ENCODE results near the gene RHBDD2.

RHBDD2 gene

GRCh38 chr7:75916685-75917634 lies 38.1 kb downstream of the RHBDD2 start:
- no peak overlapping the region for H3K9ac ChIP-seq (ENCODE audit: low read length)
- no peaks in the 10 kb centered on the region for H3K9me3 ChIP-seq (ENCODE audit: control insufficient read depth, low read length)
- H3K4me1 ChIP-seq (ENCODE audit: control insufficient read depth, insufficient read depth, low read length), result peaks cover 30% of the 10 kb centered on the region
- H3K27me3 ChIP-seq (ENCODE audit: control insufficient read depth, insufficient read depth, low read length), result no peaks in the 10 kb centered on the region
- H3K4me3 ChIP-seq (ENCODE audit: low read length), result no peak overlapping the region
- no peaks in the 10 kb centered on the region for H3K36me3 ChIP-seq (ENCODE audit: control insufficient read depth, insufficient read depth, low read length)

GRCh38 chr7:75920431-75921161 lies 41.8 kb downstream of the RHBDD2 start:
- no peaks in the 10 kb centered on the region for H3K36me3 ChIP-seq (ENCODE audit: control insufficient read depth, insufficient read depth, low read length)
- no peak overlapping the region for H3K9ac ChIP-seq (ENCODE audit: low read length)
- no peaks in the 10 kb centered on the region for H3K9me3 ChIP-seq (ENCODE audit: control insufficient read depth, low read length)
- H3K27me3 ChIP-seq (ENCODE audit: control insufficient read depth, insufficient read depth, low read length), result no peaks in the 10 kb centered on the region
- no peak overlapping the region for H3K4me3 ChIP-seq (ENCODE audit: low read length)
- peaks cover 30% of the 10 kb centered on the region for H3K4me1 ChIP-seq (ENCODE audit: control insufficient read depth, insufficient read depth, low read length)

GRCh38 chr7:75921479-75921878 lies 42.6 kb downstream of the RHBDD2 start:
- H3K27me3 ChIP-seq (ENCODE audit: control insufficient read depth, insufficient read depth, low read length), result no peaks in the 10 kb centered on the region
- no peaks in the 10 kb centered on the region for H3K36me3 ChIP-seq (ENCODE audit: control insufficient read depth, insufficient read depth, low read length)
- H3K9me3 ChIP-seq (ENCODE audit: control insufficient read depth, low read length), result no peaks in the 10 kb centered on the region
- peaks cover 24% of the 10 kb centered on the region for H3K4me1 ChIP-seq (ENCODE audit: control insufficient read depth, insufficient read depth, low read length)
- no peak overlapping the region for H3K9ac ChIP-seq (ENCODE audit: low read length)
- no peak overlapping the region for H3K4me3 ChIP-seq (ENCODE audit: low read length)

GRCh38 chr7:75922966-75923603 lies 44.3 kb downstream of the RHBDD2 start:
- no peak overlapping the region for H3K9ac ChIP-seq (ENCODE audit: low read length)
- H3K36me3 ChIP-seq (ENCODE audit: control insufficient read depth, insufficient read depth, low read length), result no peaks in the 10 kb centered on the region
- no peaks in the 10 kb centered on the region for H3K9me3 ChIP-seq (ENCODE audit: control insufficient read depth, low read length)
- no peaks in the 10 kb centered on the region for H3K27me3 ChIP-seq (ENCODE audit: control insufficient read depth, insufficient read depth, low read length)
- H3K4me3 ChIP-seq (ENCODE audit: low read length), result no peak overlapping the region
- H3K4me1 ChIP-seq (ENCODE audit: control insufficient read depth, insufficient read depth, low read length), result peaks cover 18% of the 10 kb centered on the region

- Histone ChIP-seq H3K4me3 (ENCODE audit: low read length) (no peak overlapping the region), H3K4me1 (ENCODE audit: control insufficient read depth, insufficient read depth, low read length) (peaks cover 18% of the 10 kb centered on the region), H3K9me3 (ENCODE audit: control insufficient read depth, low read length) (no peaks in the 10 kb centered on the region), H3K36me3 (ENCODE audit: control insufficient read depth, insufficient read depth, low read length) (no peaks in the 10 kb centered on the region), H3K9ac (ENCODE audit: low read length) (no peak overlapping the region), H3K27me3 (ENCODE audit: control insufficient read depth, insufficient read depth, low read length) (no peaks in the 10 kb centered on the region)
Measured at GRCh38 chr7:75924256-75924655, 45.4 kb downstream of the RHBDD2 start.

GRCh38 chr7:75924889-75925288 lies 46.1 kb downstream of the RHBDD2 start:
- Histone ChIP-seq H3K27me3 (ENCODE audit: control insufficient read depth, insufficient read depth, low read length) (no peaks in the 10 kb centered on the region), H3K4me1 (ENCODE audit: control insufficient read depth, insufficient read depth, low read length) (peaks cover 14% of the 10 kb centered on the region), H3K36me3 (ENCODE audit: control insufficient read depth, insufficient read depth, low read length) (no peaks in the 10 kb centered on the region), H3K4me3 (ENCODE audit: low read length) (no peak overlapping the region), H3K9me3 (ENCODE audit: control insufficient read depth, low read length) (no peaks in the 10 kb centered on the region), H3K9ac (ENCODE audit: low read length) (no peak overlapping the region)

- Histone ChIP-seq H3K9ac (ENCODE audit: low read length) (no peak overlapping the region), H3K9me3 (ENCODE audit: control insufficient read depth, low read length) (no peaks in the 10 kb centered on the region), H3K36me3 (ENCODE audit: control insufficient read depth, insufficient read depth, low read length) (no peaks in the 10 kb centered on the region), H3K27me3 (ENCODE audit: control insufficient read depth, insufficient read depth, low read length) (no peaks in the 10 kb centered on the region), H3K4me1 (ENCODE audit: control insufficient read depth, insufficient read depth, low read length) (peaks cover 9% of the 10 kb centered on the region), H3K4me3 (ENCODE audit: low read length) (no peak overlapping the region)
Measured at GRCh38 chr7:75925717-75926435, 47.0 kb downstream of the RHBDD2 start.

- no peaks in the 10 kb centered on the region for H3K4me1 ChIP-seq (ENCODE audit: control insufficient read depth, insufficient read depth, low read length)
- no peaks in the 10 kb centered on the region for H3K9me3 ChIP-seq (ENCODE audit: control insufficient read depth, low read length)
- H3K36me3 ChIP-seq (ENCODE audit: control insufficient read depth, insufficient read depth, low read length), result no peaks in the 10 kb centered on the region
- H3K4me3 ChIP-seq (ENCODE audit: low read length), result no peak overlapping the region
- no peak overlapping the region for H3K9ac ChIP-seq (ENCODE audit: low read length)
- H3K27me3 ChIP-seq (ENCODE audit: control insufficient read depth, insufficient read depth, low read length), result no peaks in the 10 kb centered on the region
Measured at GRCh38 chr7:75928568-75928914, 49.7 kb downstream of the RHBDD2 start.

- no peaks in the 10 kb centered on the region for H3K9me3 ChIP-seq (ENCODE audit: control insufficient read depth, low read length)
- H3K4me3 ChIP-seq (ENCODE audit: low read length), result no peak overlapping the region
- no peak overlapping the region for H3K9ac ChIP-seq (ENCODE audit: low read length)
- H3K36me3 ChIP-seq (ENCODE audit: control insufficient read depth, insufficient read depth, low read length), result no peaks in the 10 kb centered on the region
- H3K27me3 ChIP-seq (ENCODE audit: control insufficient read depth, insufficient read depth, low read length), result no peaks in the 10 kb centered on the region
- H3K4me1 ChIP-seq (ENCODE audit: control insufficient read depth, insufficient read depth, low read length), result no peaks in the 10 kb centered on the region
Measured at GRCh38 chr7:75931680-75932079, 52.8 kb downstream of the RHBDD2 start.

- H3K9me3 ChIP-seq (ENCODE audit: control insufficient read depth, low read length), result no peaks in the 10 kb centered on the region
- no peak overlapping the region for H3K9ac ChIP-seq (ENCODE audit: low read length)
- no peaks in the 10 kb centered on the region for H3K27me3 ChIP-seq (ENCODE audit: control insufficient read depth, insufficient read depth, low read length)
- no peaks in the 10 kb centered on the region for H3K4me1 ChIP-seq (ENCODE audit: control insufficient read depth, insufficient read depth, low read length)
- no peaks in the 10 kb centered on the region for H3K36me3 ChIP-seq (ENCODE audit: control insufficient read depth, insufficient read depth, low read length)
- H3K4me3 ChIP-seq (ENCODE audit: low read length), result no peak overlapping the region
Measured at GRCh38 chr7:75937958-75938786, 59.3 kb downstream of the RHBDD2 start.

Data from mucosa of stomach (tissue), 1 donor.